ENCODE measurements around the gene HOXC10.

The HOXC10 gene

GRCh38 chr12:53952335-53952694, 32.6 kb upstream of the HOXC10 start:
- H3K4me3 ChIP-seq (ENCODE audit: low read depth, low read length) = no peak overlapping the region

GRCh38 chr12:53952871-53953734, 31.8 kb upstream of the HOXC10 start:
- Histone ChIP-seq H3K4me3 (ENCODE audit: low read depth, low read length) (no peak overlapping the region), H3K27me3 (ENCODE audit: control insufficient read depth, insufficient read depth, low read length) (peaks cover 100% of the 10 kb centered on the region), H3K4me1 (ENCODE audit: control insufficient read depth, insufficient read depth, low read length) (0 out of 2 replicates have a peak, but pooled peaks cover 5% of the 10 kb centered on the region)

More at GRCh38 chr12:53952335-53952694, 32.6 kb upstream of the HOXC10 start:
- Histone ChIP-seq H3K9me3 (ENCODE audit: control insufficient read depth, insufficient read depth, low read length) (0 out of 2 replicates have a peak, but pooled peaks cover 3% of the 10 kb centered on the region), H3K27me3 (ENCODE audit: control insufficient read depth, insufficient read depth, low read length) (peaks cover 100% of the 10 kb centered on the region), H3K36me3 (ENCODE audit: control insufficient read depth, insufficient read depth, low read length) (no peaks in the 10 kb centered on the region), H3K4me1 (ENCODE audit: control insufficient read depth, insufficient read depth, low read length) (0 out of 2 replicates have a peak, but pooled peaks cover 5% of the 10 kb centered on the region), H3K27ac (ENCODE audit: low read depth, low read length) (no peak overlapping the region), H3K9ac (ENCODE audit: low read depth, low read length) (no peak overlapping the region)

GRCh38 chr12:53953831-53954693, 30.9 kb upstream of the HOXC10 start:
- Histone ChIP-seq H3K9me3 (ENCODE audit: control insufficient read depth, insufficient read depth, low read length) (0 out of 2 replicates have a peak, but pooled peaks cover 3% of the 10 kb centered on the region), H3K4me3 (ENCODE audit: low read depth, low read length) (no peak overlapping the region), H3K4me1 (ENCODE audit: control insufficient read depth, insufficient read depth, low read length) (0 out of 2 replicates have a peak, but pooled peaks cover 5% of the 10 kb centered on the region), H3K9ac (ENCODE audit: low read depth, low read length) (no peak overlapping the region), H3K27me3 (ENCODE audit: control insufficient read depth, insufficient read depth, low read length) (peaks cover 100% of the 10 kb centered on the region), H3K27ac (ENCODE audit: low read depth, low read length) (no peak overlapping the region), H3K36me3 (ENCODE audit: control insufficient read depth, insufficient read depth, low read length) (no peaks in the 10 kb centered on the region)

More at GRCh38 chr12:53952871-53953734, 31.8 kb upstream of the HOXC10 start:
- no peak overlapping the region for H3K9ac ChIP-seq (ENCODE audit: low read depth, low read length)
- H3K27ac ChIP-seq (ENCODE audit: low read depth, low read length) = no peak overlapping the region
- 0 out of 2 replicates have a peak, but pooled peaks cover 3% of the 10 kb centered on the region for H3K9me3 ChIP-seq (ENCODE audit: control insufficient read depth, insufficient read depth, low read length)
- H3K36me3 ChIP-seq (ENCODE audit: control insufficient read depth, insufficient read depth, low read length) = no peaks in the 10 kb centered on the region

GRCh38 chr12:53954694-53955035, 30.3 kb upstream of the HOXC10 start, which contains the start of gene HOXC12:
Gene HOXC12, plus strand, starts transcription at chr12:53954903. Its CDS starts 27 bp downstream, at chr12:53954930.
- Histone ChIP-seq H3K27me3 (ENCODE audit: control insufficient read depth, insufficient read depth, low read length) (peaks cover 100% of the 10 kb centered on the region), H3K4me3 (ENCODE audit: low read depth, low read length) (no peak within 1 kb of the TSS), H3K27ac (ENCODE audit: low read depth, low read length) (no peak within 1 kb of the TSS), H3K36me3 (ENCODE audit: control insufficient read depth, insufficient read depth, low read length) (no peaks in the 10 kb centered on the region), H3K9ac (ENCODE audit: low read depth, low read length) (no peak within 1 kb of the TSS), H3K4me1 (ENCODE audit: control insufficient read depth, insufficient read depth, low read length) (0 out of 2 replicates have a peak, but pooled peaks cover 5% of the 10 kb centered on the region), H3K9me3 (ENCODE audit: control insufficient read depth, insufficient read depth, low read length) (0 out of 2 replicates have a peak, but pooled peaks cover 3% of the 10 kb centered on the region)

- Histone ChIP-seq H3K27ac (ENCODE audit: low read depth, low read length) (no peak overlapping the region), H3K4me3 (ENCODE audit: low read depth, low read length) (no peak overlapping the region), H3K27me3 (ENCODE audit: control insufficient read depth, insufficient read depth, low read length) (peaks cover 100% of the 10 kb centered on the region), H3K9me3 (ENCODE audit: control insufficient read depth, insufficient read depth, low read length) (0 out of 2 replicates have a peak, but pooled peaks cover 3% of the 10 kb centered on the region), H3K9ac (ENCODE audit: low read depth, low read length) (no peak overlapping the region), H3K36me3 (ENCODE audit: control insufficient read depth, insufficient read depth, low read length) (no peaks in the 10 kb centered on the region), H3K4me1 (ENCODE audit: control insufficient read depth, insufficient read depth, low read length) (0 out of 2 replicates have a peak, but pooled peaks cover 3% of the 10 kb centered on the region)
These were observed 29.7 kb upstream of the HOXC10 start for GRCh38 chr12:53955036-53955775.

GRCh38 chr12:53955776-53956250, 29.1 kb upstream of the HOXC10 start:
- Histone ChIP-seq H3K9ac (ENCODE audit: low read depth, low read length) (no peak overlapping the region), H3K27ac (ENCODE audit: low read depth, low read length) (no peak overlapping the region), H3K9me3 (ENCODE audit: control insufficient read depth, insufficient read depth, low read length) (0 out of 2 replicates have a peak, but pooled peaks cover 3% of the 10 kb centered on the region), H3K36me3 (ENCODE audit: control insufficient read depth, insufficient read depth, low read length) (no peaks in the 10 kb centered on the region), H3K27me3 (ENCODE audit: control insufficient read depth, insufficient read depth, low read length) (peaks cover 100% of the 10 kb centered on the region), H3K4me3 (ENCODE audit: low read depth, low read length) (no peak overlapping the region), H3K4me1 (ENCODE audit: control insufficient read depth, insufficient read depth, low read length) (no peaks in the 10 kb centered on the region)

- Histone ChIP-seq H3K9me3 (ENCODE audit: control insufficient read depth, insufficient read depth, low read length) (0 out of 2 replicates have a peak, but pooled peaks cover 3% of the 10 kb centered on the region), H3K36me3 (ENCODE audit: control insufficient read depth, insufficient read depth, low read length) (no peaks in the 10 kb centered on the region), H3K9ac (ENCODE audit: low read depth, low read length) (no peak overlapping the region), H3K27ac (ENCODE audit: low read depth, low read length) (no peak overlapping the region), H3K4me3 (ENCODE audit: low read depth, low read length) (no peak overlapping the region), H3K27me3 (ENCODE audit: control insufficient read depth, insufficient read depth, low read length) (peaks cover 100% of the 10 kb centered on the region), H3K4me1 (ENCODE audit: control insufficient read depth, insufficient read depth, low read length) (no peaks in the 10 kb centered on the region)
These were observed 28.6 kb upstream of the HOXC10 start for GRCh38 chr12:53956251-53956887.

- H3K9me3 ChIP-seq (ENCODE audit: control insufficient read depth, insufficient read depth, low read length) = 0 out of 2 replicates have a peak, but pooled peaks cover 3% of the 10 kb centered on the region
- H3K4me1 ChIP-seq (ENCODE audit: control insufficient read depth, insufficient read depth, low read length) = no peaks in the 10 kb centered on the region
- no peak overlapping the region for H3K9ac ChIP-seq (ENCODE audit: low read depth, low read length)
- H3K36me3 ChIP-seq (ENCODE audit: control insufficient read depth, insufficient read depth, low read length) = no peaks in the 10 kb centered on the region
- H3K27ac ChIP-seq (ENCODE audit: low read depth, low read length) = no peak overlapping the region
- no peak overlapping the region for H3K4me3 ChIP-seq (ENCODE audit: low read depth, low read length)
- H3K27me3 ChIP-seq (ENCODE audit: control insufficient read depth, insufficient read depth, low read length) = peaks cover 100% of the 10 kb centered on the region
These were observed 27.9 kb upstream of the HOXC10 start for GRCh38 chr12:53956914-53957536.

- no peak overlapping the region for H3K4me3 ChIP-seq (ENCODE audit: low read depth, low read length)
- H3K27me3 ChIP-seq (ENCODE audit: control insufficient read depth, insufficient read depth, low read length) = peaks cover 100% of the 10 kb centered on the region
- H3K9ac ChIP-seq (ENCODE audit: low read depth, low read length) = no peak overlapping the region
- H3K27ac ChIP-seq (ENCODE audit: low read depth, low read length) = no peak overlapping the region
- H3K9me3 ChIP-seq (ENCODE audit: control insufficient read depth, insufficient read depth, low read length) = 0 out of 2 replicates have a peak, but pooled peaks cover 3% of the 10 kb centered on the region
- no peaks in the 10 kb centered on the region for H3K36me3 ChIP-seq (ENCODE audit: control insufficient read depth, insufficient read depth, low read length)
- H3K4me1 ChIP-seq (ENCODE audit: control insufficient read depth, insufficient read depth, low read length) = no peaks in the 10 kb centered on the region
These were observed 26.8 kb upstream of the HOXC10 start for GRCh38 chr12:53958128-53958527.
